Measurements from ENCODE around the gene DLG4. TPM values are rescaled to one million over a fixed set of nuclear protein-coding genes. Genes with fewer than 3 reads are reported as not detected.

DLG4 gene
- total and polyA plus RNA-seq, 2 donors (not counting 3 experiments of a cell fraction or from before 2014, with no cell fraction given) = 14.9 to 34.6 TPM

GRCh38 chr17:7258731-7259554 lies 39.3 kb upstream of the DLG4 start:
- Histone ChIP-seq H3K4me1 (ENCODE audit: control insufficient read depth, extremely low read depth, insufficient read depth, low read length) (peaks cover 19% of the 10 kb centered on the region), H3K36me3 (ENCODE audit: control insufficient read depth in 2 of 2, extremely low read depth in 1 of 2, insufficient read depth in 2 of 2, low read length in 2 of 2) (peaks cover 3 to 21% of the 10 kb centered on the region in 2 experiments), H3K27ac (ENCODE audit: insufficient read depth, low read depth, low read length) (no peak overlapping the region), H3K9me3 (replicated peaks; ENCODE audit: control insufficient read depth, insufficient read depth, low read length) (no peaks in the 10 kb centered on the region), H3K4me2 (ENCODE audit: insufficient read depth, low read length) (no peak overlapping the region), H4K20me1 (replicated peaks; ENCODE audit: control insufficient read depth, extremely low read depth, insufficient read depth, low read length) (no peaks in the 10 kb centered on the region), H3K79me2 (ENCODE audit: control insufficient read depth, insufficient read depth, low read length) (peaks cover 3% of the 10 kb centered on the region), H3K9me1 (replicated peaks; ENCODE audit: control insufficient read depth, extremely low read depth, insufficient read depth, low read length) (no peaks in the 10 kb centered on the region), H3K4me3 (replicated peaks in 1 of 3; ENCODE audit: insufficient read depth in 1 of 3, low read depth in 1 of 3, low read length in 3 of 3) (no peak overlapping the region), H3K27me3 (ENCODE audit: control insufficient read depth in 2 of 2, insufficient read depth in 2 of 2, low read length in 2 of 2) (no peaks in the 10 kb centered on the region), H3K9ac (replicated peaks; ENCODE audit: extremely low read depth, insufficient read depth, low read length) (no peak overlapping the region), H2AFZ (ENCODE audit: low read depth, low read length) (no peak overlapping the region)
- DNase-seq (ENCODE audit: low read depth, low spot score) (no peak), FAIRE-seq (no peak)
- no TSS peak for BruUV-seq (replicated peaks)
- dilution Hi-C loops (cut with MboI; ENCODE audit: extremely low pct_ligation_motif_present, low sequenced_read_pairs) (no loop called here), intact Hi-C loops (cut with micrococcal nuclease) (no loop called here)
- ChIA-PET CTCF (interaction anchor here (1.3 to 1.5 kb wide), 2 partner anchors 37 to 38 kb away, joined by 3 read pairs; no protein-coding TSS in a partner anchor), POLR2A (no interaction called here)
- TF ChIP-seq JUN (IDR thresholded peaks at IDR 0.05; ENCODE audit: borderline replicate concordance, insufficient read depth, insufficient read length, low read depth) = no peak
- no peak for TF ChIP-seq MAX (IDR thresholded peaks at IDR 0.05; ENCODE audit: insufficient read depth, insufficient read length)
- no peak for TF ChIP-seq POLR2AphosphoS5 (IDR thresholded peaks at IDR 0.05; ENCODE audit: insufficient read depth, low read depth, low read length)
- TF ChIP-seq POLR2A (IDR thresholded peaks at IDR 0.05; ENCODE audit: low read depth, low read length) = no peak

- ChIA-PET POLR2A (no interaction called here), CTCF (interaction anchor here (0.9 to 1.6 kb wide), 3 partner anchors 36 to 80 kb away, joined by 3 to 5 read pairs (median 5); partner anchors contain the start of gene ACAP1)
- H3K9me3 ChIP-seq (replicated peaks; ENCODE audit: control insufficient read depth, insufficient read depth, low read length) = no peaks in the 10 kb centered on the region
- dilution Hi-C loops (cut with MboI; ENCODE audit: extremely low pct_ligation_motif_present, low sequenced_read_pairs) (no loop called here), intact Hi-C loops (cut with micrococcal nuclease) (no loop called here)
- TF ChIP-seq JUN (IDR thresholded peaks at IDR 0.05; ENCODE audit: borderline replicate concordance, insufficient read depth, insufficient read length, low read depth) (no peak), POLR2A (IDR thresholded peaks at IDR 0.05; ENCODE audit: low read depth, low read length) (no peak), GATA2 (IDR thresholded peaks at IDR 0.05; ENCODE audit: insufficient read depth, insufficient read length, low read depth, low read length) (no peak), MAX (IDR thresholded peaks at IDR 0.05; ENCODE audit: insufficient read depth, insufficient read length) (no peak), POLR2AphosphoS5 (IDR thresholded peaks at IDR 0.05; ENCODE audit: insufficient read depth, low read depth, low read length) (no peak), CTCF (IDR thresholded peaks at IDR 0.05; ENCODE audit: extremely low read depth in 1 of 2, insufficient read depth in 1 of 2, low read depth in 1 of 2, low read length in 2 of 2) (no peak), MYC (IDR thresholded peaks at IDR 0.05; ENCODE audit: low read depth, low read length) (no peak), EZH2 (IDR thresholded peaks at IDR 0.05; ENCODE audit: borderline replicate concordance, low read depth, low read length, severe bottlenecking) (no peak), FOS (IDR thresholded peaks at IDR 0.05; ENCODE audit: borderline replicate concordance, insufficient read depth, low read length) (no peak)
- H3K36me3 ChIP-seq (ENCODE audit: control insufficient read depth in 2 of 2, extremely low read depth in 1 of 2, insufficient read depth in 2 of 2, low read length in 2 of 2) = peaks cover 3 to 21% of the 10 kb centered on the region in 2 experiments
- FAIRE-seq (no peak), DNase-seq (ENCODE audit: low read depth, low spot score) (no peak)
- no peak overlapping the region for H3K9ac ChIP-seq (replicated peaks; ENCODE audit: extremely low read depth, insufficient read depth, low read length)
- H3K27ac ChIP-seq (ENCODE audit: insufficient read depth, low read depth, low read length) = no peak overlapping the region
- no peak overlapping the region for H2AFZ ChIP-seq (ENCODE audit: low read depth, low read length)
- no peaks in the 10 kb centered on the region for H3K27me3 ChIP-seq (ENCODE audit: control insufficient read depth in 2 of 2, insufficient read depth in 2 of 2, low read length in 2 of 2)
- H3K4me3 ChIP-seq (replicated peaks in 1 of 3; ENCODE audit: insufficient read depth in 1 of 3, low read depth in 1 of 3, low read length in 3 of 3) = no peak overlapping the region
- H4K20me1 ChIP-seq (replicated peaks; ENCODE audit: control insufficient read depth, extremely low read depth, insufficient read depth, low read length) = no peaks in the 10 kb centered on the region
- BruUV-seq (replicated peaks) = no TSS peak
- H3K4me1 ChIP-seq (ENCODE audit: control insufficient read depth, extremely low read depth, insufficient read depth, low read length) = peaks cover 11% of the 10 kb centered on the region
- peaks cover 15% of the 10 kb centered on the region for H3K79me2 ChIP-seq (ENCODE audit: control insufficient read depth, insufficient read depth, low read length)
- no peaks in the 10 kb centered on the region for H3K9me1 ChIP-seq (replicated peaks; ENCODE audit: control insufficient read depth, extremely low read depth, insufficient read depth, low read length)
- no peak overlapping the region for H3K4me2 ChIP-seq (ENCODE audit: insufficient read depth, low read length)
Measured at GRCh38 chr17:7256766-7257456, 37.3 kb upstream of the DLG4 start.

Measured in endothelial cell of umbilical vein (primary cell).